Adipocyte (in vitro differentiated cells): ENCODE data around the gene POMGNT2.

Experiments used
- DNase-seq: peaks from one replicate; pipeline ENCODE4 v3.0.0-alpha.2; 2015; ENCODE audit warnings: low read depth
- H3K27me3 ChIP-seq: replicated peaks from 2 replicates; pipeline ENCODE4 v1.7.0; 2013; ENCODE audit warnings: mild to moderate bottlenecking, low read length, moderate library complexity; ENCODE audit not compliant: control insufficient read depth, insufficient read depth
- H3K36me3 ChIP-seq: 2 replicates; pipeline ENCODE4 v1.7.0; 2013; ENCODE audit warnings: low read length, mild to moderate bottlenecking, moderate library complexity; ENCODE audit not compliant: control insufficient read depth, insufficient read depth, severe bottlenecking
- H3K4me1 ChIP-seq: 2 replicates; pipeline ENCODE4 v1.7.0; 2013; ENCODE audit warnings: mild to moderate bottlenecking, low read length, moderate library complexity; ENCODE audit not compliant: control insufficient read depth, insufficient read depth
- H3K4me3 ChIP-seq: 2 replicates; pipeline ENCODE4 v1.7.0; 2013; ENCODE audit warnings: mild to moderate bottlenecking, low read length, moderate library complexity
- H3K9ac ChIP-seq: 2 replicates; pipeline ENCODE4 v1.7.0; 2013; ENCODE audit warnings: mild to moderate bottlenecking, low read length, moderate library complexity
- H3K9me3 ChIP-seq: 2 replicates; pipeline ENCODE4 v1.7.0; 2013; ENCODE audit warnings: mild to moderate bottlenecking, low read length, moderate library complexity; ENCODE audit not compliant: control insufficient read depth

POMGNT2 gene

DNA sequence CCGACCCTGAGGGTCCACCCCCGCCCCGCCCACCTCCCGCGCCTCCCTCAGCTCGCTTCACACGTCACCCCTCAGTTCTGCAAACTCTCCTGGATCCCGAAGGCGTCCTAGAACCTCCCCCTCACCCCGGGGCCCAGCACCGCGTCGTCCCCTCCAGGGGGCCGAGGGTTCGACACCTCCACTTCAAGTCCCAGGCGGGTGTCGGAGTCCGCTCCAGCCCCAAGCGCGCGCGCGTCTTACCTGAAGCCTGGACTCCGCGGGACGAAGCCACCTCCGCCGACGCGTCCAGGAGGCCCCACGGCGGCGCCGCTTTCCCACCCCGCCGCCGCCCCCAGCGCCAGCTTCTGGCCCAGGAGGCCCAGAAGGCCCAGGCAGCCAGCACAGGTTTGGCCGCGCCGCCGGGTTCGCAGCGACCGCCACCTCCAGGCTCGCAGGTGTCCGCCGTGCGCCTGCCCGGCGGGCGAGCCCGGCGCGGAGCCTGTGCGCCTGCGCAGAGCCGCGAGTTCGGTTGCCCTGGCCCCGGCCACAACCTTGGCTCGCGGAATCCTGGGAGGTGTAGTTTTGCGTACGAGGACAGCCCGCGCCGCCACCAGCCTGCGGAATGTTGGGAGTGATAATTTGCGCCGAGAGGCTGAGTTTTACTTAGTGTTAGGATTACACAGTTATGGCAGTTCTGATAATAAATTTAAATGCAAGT is at the start of gene POMGNT2:
Gene POMGNT2, minus strand, starts transcription at position 484 of the 697 bp plus-strand sequence. CDS start 24,648 bp downstream, outside the sequence.
- H3K4me1 ChIP-seq: peaks cover 24% of the 10 kb centered on the region
- peak within 1 kb of the TSS; percentile 84 for H3K4me3 ChIP-seq
- no peaks in the 10 kb centered on the region for H3K36me3 ChIP-seq
- peak; percentile 94 for DNase-seq
- H3K27me3 ChIP-seq: no peaks in the 10 kb centered on the region
- peak within 1 kb of the TSS; percentile 85 for H3K9ac ChIP-seq
- no peaks in the 10 kb centered on the region for H3K9me3 ChIP-seq

DNA sequence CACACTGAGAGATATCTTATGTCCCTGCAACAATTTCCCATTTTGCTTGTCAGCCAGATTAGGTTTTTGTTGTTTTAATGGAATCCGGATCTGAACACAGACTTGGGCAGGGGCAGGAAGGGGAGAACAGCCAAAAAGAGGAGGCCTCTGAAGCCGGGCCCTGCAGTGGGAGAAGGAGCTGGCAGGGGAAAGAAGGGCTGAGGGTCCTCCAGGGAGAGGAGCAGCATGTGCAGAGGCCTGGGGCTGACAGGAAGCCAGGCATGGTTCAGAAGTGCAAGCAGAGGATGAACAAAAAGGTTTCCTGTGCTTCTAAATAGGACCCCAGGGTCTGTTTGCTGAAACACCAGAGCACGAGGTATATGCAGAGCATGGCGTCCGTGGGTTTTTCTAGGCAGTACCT is 49.1 kb upstream of the POMGNT2 start:
- no peaks in the 10 kb centered on the region for H3K9me3 ChIP-seq
- DNase-seq: no peak
- peaks cover 29% of the 10 kb centered on the region for H3K27me3 ChIP-seq
- H3K36me3 ChIP-seq: no peaks in the 10 kb centered on the region
- H3K4me3 ChIP-seq: no peak overlapping the region
- H3K9ac ChIP-seq: no peak overlapping the region
- peaks cover 15% of the 10 kb centered on the region for H3K4me1 ChIP-seq

DNA sequence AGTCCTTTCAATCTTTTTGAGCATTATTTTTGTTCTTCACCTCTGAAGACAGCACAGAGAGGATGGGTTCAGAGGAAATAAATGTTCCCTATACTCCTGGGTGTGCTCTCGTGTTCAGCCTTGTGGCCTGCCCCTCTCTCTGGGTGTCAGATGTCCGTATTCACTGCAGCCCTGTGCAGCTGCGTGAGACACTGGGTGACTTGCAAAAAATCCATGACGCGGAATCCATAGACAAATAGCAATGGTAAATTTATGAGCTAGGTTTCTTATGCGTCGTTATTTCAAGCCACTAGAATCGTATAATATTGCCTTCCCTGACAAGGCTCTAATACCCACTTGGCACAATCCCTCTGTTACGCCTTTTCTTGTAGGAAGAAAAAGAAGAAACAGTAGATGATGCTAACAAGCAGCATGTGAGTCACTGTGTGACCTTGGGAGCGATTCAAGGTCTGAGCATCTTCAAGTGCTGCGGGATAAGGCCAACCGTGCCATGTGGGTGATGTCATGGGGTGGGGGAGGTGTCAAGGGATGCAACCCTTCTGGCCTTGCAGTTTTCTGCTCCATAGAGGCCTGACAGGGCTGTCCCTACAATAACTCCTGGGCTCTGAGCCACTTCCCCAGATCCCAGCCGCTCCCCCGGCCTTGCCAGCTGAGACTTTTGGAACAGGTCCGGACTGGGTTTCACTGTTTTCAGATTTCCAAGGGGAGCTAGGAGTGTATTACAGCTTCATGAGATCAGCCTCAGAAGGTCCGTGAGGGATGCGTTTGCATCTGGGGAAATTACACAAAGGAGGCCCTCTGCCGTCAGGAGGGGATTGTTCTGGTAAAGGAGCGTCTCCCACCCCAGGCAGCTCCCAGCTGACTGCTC is 47.6 kb upstream of the POMGNT2 start:
- Histone ChIP-seq H3K27me3 (peaks cover 16% of the 10 kb centered on the region), H3K9ac (no peak overlapping the region), H3K4me3 (peak overlapping the region; percentile 4), H3K9me3 (no peaks in the 10 kb centered on the region), H3K4me1 (peaks cover 15% of the 10 kb centered on the region), H3K36me3 (no peaks in the 10 kb centered on the region)
- DNase-seq: peak; percentile 49

DNA sequence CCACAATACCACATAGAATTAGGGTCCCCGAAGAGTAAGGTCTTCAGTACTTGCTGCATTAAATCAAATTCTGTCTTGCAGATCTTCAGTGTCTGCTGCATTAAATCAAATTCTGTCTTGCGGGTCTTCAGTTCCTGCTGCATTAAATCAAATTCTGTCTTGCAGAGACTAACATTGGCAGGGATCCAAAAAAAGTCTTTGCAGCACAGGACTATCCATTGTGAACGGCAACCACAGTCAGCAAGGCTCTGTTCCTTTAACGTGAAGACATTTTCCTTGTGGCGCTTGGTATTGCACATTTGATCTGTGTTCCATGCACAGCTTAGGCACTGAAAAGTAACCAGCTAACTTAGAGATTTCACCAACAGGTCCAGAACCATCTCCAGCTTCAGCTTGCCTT is 46.8 kb upstream of the POMGNT2 start:
- H3K27me3 ChIP-seq: peaks cover 9% of the 10 kb centered on the region
- no peaks in the 10 kb centered on the region for H3K36me3 ChIP-seq
- H3K4me1 ChIP-seq: peaks cover 15% of the 10 kb centered on the region
- peak overlapping the region; percentile 4 for H3K4me3 ChIP-seq
- no peak for DNase-seq
- H3K9me3 ChIP-seq: no peaks in the 10 kb centered on the region
- no peak overlapping the region for H3K9ac ChIP-seq

DNA sequence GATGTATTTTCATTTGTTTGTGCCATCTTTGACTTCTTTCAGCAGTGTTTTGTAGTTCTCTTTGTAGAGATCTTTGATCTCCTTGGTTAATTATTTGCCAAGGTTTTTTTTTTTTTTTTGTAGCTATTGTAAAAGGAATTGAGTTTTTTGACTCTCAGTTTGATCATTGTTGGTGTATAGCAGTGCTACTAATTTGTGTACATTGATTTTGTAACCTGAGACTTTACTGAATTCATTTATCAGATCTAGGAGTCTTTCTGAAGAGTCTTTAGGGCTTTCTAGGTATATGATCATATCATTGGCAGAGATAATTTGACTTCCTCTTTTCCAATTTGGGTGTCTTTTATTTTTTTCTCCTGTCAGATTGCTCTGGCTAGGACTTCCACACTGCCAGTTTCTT is 42.2 kb upstream of the POMGNT2 start:
- Histone ChIP-seq H3K9me3 (no peaks in the 10 kb centered on the region), H3K36me3 (no peaks in the 10 kb centered on the region), H3K4me3 (no peak overlapping the region), H3K4me1 (peaks cover 19% of the 10 kb centered on the region), H3K9ac (no peak overlapping the region), H3K27me3 (no peaks in the 10 kb centered on the region)
- DNase-seq: no peak

DNA sequence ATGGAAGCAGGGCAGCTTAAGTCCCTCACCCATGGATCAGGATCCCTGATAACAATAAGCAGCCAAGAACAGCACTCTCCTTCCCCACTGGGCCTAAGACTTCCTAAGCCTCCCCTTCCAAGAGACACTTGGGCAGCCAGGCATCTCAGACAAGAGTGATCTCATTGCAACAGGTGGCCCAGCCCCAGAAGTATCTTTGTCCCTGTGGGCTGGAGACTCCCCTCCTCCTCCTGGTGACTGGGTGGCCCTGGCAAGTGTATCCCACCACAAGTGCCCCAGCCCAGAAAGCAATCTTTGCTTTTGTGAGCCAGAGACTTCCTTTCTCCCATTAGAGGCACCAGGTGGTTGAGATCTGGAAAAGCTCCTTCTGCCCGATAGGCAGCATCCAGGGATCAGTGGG is 40.7 kb upstream of the POMGNT2 start:
- Histone ChIP-seq H3K4me3 (no peak overlapping the region), H3K4me1 (peaks cover 15% of the 10 kb centered on the region)

GRCh38 chr3:43144761-43145490 is 39.0 kb upstream of the POMGNT2 start:
- peaks cover 15% of the 10 kb centered on the region for H3K4me1 ChIP-seq
- no peaks in the 10 kb centered on the region for H3K9me3 ChIP-seq
- peak overlapping the region; percentile 67 for H3K4me3 ChIP-seq
- H3K36me3 ChIP-seq: no peaks in the 10 kb centered on the region
- peak overlapping the region; percentile 36 for H3K9ac ChIP-seq
- no peaks in the 10 kb centered on the region for H3K27me3 ChIP-seq
- peak; percentile 20 for DNase-seq

More for the DNA sequence above, 40.7 kb upstream of the POMGNT2 start:
- no peaks in the 10 kb centered on the region for H3K27me3 ChIP-seq
- DNase-seq: no peak
- H3K9ac ChIP-seq: no peak overlapping the region
- no peaks in the 10 kb centered on the region for H3K9me3 ChIP-seq
- no peaks in the 10 kb centered on the region for H3K36me3 ChIP-seq

- no peaks in the 10 kb centered on the region for H3K27me3 ChIP-seq
- peaks cover 15% of the 10 kb centered on the region for H3K4me1 ChIP-seq
- no peaks in the 10 kb centered on the region for H3K36me3 ChIP-seq
- H3K9me3 ChIP-seq: no peaks in the 10 kb centered on the region
- no peak overlapping the region for H3K4me3 ChIP-seq
- no peak for DNase-seq
- H3K9ac ChIP-seq: no peak overlapping the region
Measured at GRCh38 chr3:43142472-43142871, 36.6 kb upstream of the POMGNT2 start.

- Histone ChIP-seq H3K4me3 (no peak overlapping the region), H3K4me1 (no peaks in the 10 kb centered on the region), H3K9ac (no peak overlapping the region), H3K36me3 (no peaks in the 10 kb centered on the region), H3K27me3 (no peaks in the 10 kb centered on the region), H3K9me3 (no peaks in the 10 kb centered on the region)
- DNase-seq: no peak
Measured at GRCh38 chr3:43138488-43139231, 32.8 kb upstream of the POMGNT2 start.

GRCh38 chr3:43132870-43133636 is 27.2 kb upstream of the POMGNT2 start:
- no peak overlapping the region for H3K9ac ChIP-seq
- H3K27me3 ChIP-seq: no peaks in the 10 kb centered on the region
- peaks cover 6% of the 10 kb centered on the region for H3K4me1 ChIP-seq
- H3K9me3 ChIP-seq: no peaks in the 10 kb centered on the region
- no peaks in the 10 kb centered on the region for H3K36me3 ChIP-seq
- no peak for DNase-seq
- H3K4me3 ChIP-seq: no peak overlapping the region
